LHCN-M2 (cell line): Measurements from ENCODE around the gene XXYLT1. TPM values are rescaled to one million over a fixed set of nuclear protein-coding genes. Genes with fewer than 3 reads are reported as not detected.
"Not testable (repeated sequence)": the region's sequence is repeated elsewhere in the genome, so short reads cannot be mapped to it uniquely, and the experiment has no call there.

ENCODE experiments used
- DNase-seq: peaks from one replicate; pipeline ENCODE4 v3.0.0-alpha.2; 2012; ENCODE audit warnings: low read depth
- total RNA-seq: library from RNA; depleted of rRNA; stranded (reverse); fragments of >200 nt; gene quantifications from 2 replicates; pipeline ENCODE4 v1.2.3, GENCODE V29; 2014

Gene XXYLT1
- total RNA-seq, 1 experiment from 2014 or later = 19.2 TPM

DNA sequence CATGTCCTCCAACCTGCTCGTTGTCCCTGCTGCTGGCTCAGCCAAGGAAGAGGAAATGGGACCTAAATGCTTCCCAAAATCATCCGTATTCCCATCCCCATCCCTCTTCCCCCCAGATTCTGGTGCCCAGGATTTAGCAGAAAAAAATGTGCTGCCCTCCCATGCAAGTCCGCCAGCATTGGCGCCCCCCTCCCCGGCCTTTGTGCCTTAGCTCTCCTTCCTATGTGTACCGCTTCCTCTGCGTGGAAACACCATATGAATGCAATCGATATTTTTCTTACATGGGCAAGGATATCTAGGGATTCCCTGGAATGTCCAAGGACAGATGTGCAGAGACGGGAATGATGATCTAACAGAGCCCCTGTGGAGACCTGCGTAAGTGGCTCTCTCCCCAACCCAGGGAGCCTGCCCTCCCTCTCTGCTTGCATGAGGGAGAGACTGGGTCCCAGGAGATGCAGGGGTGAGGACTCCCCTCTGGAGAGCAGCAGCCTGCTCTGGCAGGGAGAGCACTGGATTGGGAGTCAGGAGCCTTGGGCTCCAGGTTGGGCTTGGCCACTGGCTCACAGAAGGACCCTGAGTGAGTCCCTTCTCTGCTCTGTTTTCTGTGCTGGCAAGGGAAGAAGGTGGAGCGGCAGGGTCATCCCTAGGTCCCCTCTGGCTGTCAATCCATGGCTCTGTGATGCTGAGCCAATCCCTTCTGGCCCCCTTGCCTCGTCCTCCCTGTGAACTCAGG, 227.2 kb downstream of the XXYLT1 start:
- no peak for DNase-seq

GRCh38 chr3:195042743-195043606, 228.0 kb downstream of the XXYLT1 start:
- DNase-seq = no peak

DNA sequence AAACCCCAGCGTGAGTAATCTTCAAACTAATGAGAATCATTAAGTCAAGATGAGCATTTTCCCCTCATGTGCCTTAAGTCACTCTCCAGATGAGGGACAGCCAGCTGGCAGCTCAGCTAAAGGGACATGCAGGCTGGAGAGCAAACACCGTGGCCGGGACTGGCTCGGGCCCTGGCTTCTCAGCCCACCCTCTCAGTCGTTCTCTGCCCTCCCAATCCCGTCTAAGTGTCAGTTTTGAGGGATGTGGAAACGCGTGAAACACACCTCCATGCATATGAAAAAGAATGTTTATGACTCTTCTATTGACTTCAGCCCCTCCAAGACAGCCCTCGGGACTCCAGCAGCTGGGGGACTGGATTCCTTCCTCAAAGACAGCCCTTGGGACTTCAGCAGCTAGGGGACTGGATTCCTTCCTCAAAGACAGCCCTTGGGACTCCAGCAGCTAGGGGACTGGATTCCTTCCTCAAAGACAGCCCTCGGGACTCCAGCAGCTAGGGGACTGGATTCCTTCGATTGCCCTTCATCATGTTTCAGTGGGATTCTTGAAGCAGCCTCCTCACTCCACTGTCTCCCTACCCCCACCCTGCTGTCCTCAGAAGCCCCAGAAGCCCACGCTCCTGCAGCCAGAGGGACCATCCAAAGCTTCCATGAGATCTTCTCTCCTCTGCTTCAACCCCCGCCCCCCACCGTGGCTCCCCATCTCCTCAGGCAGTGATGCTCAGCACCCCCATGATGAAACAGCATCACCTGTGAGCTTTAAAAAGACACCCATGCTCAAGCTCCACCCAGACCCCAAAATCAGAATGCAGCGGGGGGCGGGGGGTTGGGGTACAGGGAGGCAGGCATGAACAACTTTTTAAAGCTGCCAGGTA, 228.9 kb downstream of the XXYLT1 start:
- no peak for DNase-seq

DNA sequence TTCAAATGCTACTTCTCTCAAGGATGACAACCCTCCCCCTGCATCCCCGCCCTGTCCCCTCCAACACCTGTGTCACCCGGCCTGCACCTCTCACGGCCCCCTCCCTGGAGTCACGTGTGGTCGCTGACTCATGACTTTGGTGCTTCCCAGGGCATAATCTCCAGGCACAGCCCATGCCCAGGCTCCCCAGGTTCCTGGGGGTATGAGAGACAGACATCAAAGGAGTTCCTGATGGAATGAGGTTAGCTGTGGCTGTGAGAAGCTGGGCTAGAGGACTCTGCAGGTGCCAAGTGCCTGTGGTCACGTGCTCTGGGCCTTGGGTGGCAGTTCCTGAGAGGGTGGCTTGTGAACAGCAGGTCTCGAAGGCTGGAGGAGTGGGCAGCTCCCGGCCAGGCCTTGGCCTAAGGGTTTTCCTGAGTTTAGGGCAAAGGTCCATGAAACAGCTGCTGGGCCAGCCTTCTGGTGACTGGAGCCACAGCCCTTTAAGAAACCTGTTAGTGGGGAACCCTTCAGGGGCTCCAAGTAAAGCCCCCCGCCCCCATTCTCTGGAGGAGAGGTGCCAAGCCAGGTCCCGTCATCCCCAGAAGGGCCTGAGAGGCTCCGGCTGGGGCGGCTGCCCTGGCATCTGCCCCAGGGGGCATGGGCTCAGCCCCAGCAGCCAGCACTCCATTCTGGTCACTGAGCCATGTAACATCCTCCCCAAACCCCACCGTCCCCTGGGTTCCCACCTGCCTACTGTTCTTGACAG, 230.0 kb downstream of the XXYLT1 start:
- DNase-seq = no peak

DNA sequence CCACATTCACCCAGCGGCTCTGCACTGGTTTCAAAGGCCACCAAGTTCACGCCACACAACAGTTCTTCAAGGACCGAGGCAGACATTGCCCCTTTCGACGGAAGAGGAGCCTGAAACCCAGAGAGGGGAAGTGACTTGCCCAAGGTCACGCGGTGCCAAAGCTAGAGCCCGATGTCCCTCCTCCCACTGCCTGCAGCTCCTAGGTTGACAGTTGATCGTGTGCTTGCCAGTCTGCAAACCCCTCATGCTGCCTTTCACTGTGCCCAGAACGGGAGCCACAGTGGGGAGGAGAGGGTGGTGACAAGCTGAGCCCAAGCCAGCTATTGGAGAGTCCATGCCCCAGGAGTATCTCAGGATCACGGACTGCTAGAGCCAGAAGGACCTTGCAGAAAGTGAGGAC, 230.9 kb downstream of the XXYLT1 start:
- DNase-seq = no peak

GRCh38 chr3:195039180-195039843, 231.6 kb downstream of the XXYLT1 start:
- no peak for DNase-seq

GRCh38 chr3:195038161-195038560, 232.8 kb downstream of the XXYLT1 start:
- DNase-seq = no peak

DNA sequence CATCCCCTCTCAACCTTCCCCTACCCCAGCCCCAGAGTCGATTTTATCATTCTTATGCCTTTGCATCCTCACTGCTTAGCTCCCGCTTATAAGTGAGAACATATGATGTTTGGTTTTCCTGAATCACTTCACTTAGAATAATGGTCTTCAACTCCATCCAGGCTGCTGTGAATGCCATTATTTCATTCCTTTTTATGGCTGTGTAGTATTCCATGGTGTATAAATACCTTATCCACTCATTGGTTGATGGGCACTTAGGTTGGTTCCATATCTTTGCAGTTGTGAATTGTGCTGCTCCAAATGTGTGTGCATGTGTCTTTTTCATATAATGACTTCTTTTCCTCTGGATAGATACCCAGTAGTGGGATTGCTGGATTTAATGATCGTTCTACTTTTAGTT, 233.4 kb downstream of the XXYLT1 start:
- DNase-seq = not testable (repeated sequence)

DNA sequence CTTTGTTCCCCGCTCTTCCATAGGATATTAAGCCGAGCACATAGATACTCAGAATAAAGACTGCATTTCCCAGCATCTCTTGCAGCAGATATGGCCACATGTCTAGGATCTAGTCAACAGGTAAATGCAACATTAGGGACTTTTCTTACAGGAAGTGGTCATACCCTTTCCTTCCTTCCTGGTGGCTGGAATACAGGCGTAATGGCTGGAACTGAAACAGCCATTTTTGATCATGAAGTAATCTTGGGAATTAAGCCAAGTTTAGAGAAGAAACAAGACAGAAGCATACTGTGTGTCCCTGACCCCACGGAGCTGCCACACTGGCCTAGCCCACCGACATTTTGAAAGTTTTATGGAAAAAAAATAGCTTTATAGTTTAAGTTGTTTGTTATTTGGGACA, 234.0 kb downstream of the XXYLT1 start:
- no peak for DNase-seq

DNA sequence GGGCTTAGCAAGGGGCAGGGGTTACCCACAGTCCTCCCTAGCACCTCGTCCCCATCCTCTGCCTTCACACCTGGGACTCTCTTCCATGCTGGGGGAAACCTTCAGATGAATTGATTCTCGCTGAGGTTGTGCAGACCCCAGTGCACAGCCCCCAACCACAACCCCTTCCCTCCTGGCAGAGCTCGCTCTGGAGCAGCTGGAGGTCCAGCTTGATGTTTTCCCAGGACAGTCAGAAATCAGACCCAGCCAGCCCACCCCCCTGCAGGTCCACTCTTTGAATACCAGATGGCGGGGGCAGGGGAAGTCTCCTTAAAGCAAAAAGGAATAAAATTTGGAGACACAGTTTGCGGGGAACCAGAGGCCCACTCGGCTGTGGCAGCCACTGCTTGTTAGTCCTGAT, 234.4 kb downstream of the XXYLT1 start:
- DNase-seq = no peak

DNA sequence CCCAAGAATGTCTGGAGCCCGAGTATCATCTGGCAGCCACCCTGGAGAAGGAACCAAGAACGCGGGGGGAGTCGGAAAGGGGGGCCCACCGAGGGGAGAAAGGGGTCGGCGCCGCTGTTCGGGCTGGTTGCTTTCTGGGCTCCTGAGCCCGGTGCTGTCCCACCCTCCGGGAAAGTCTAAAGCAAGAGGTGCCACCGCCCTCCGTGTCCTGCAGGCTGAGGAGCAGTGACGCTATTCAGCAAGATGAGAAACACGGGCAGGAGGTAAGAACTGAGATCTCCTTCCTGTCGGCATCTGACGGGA, 234.8 kb downstream of the XXYLT1 start:
- no peak for DNase-seq

DNA sequence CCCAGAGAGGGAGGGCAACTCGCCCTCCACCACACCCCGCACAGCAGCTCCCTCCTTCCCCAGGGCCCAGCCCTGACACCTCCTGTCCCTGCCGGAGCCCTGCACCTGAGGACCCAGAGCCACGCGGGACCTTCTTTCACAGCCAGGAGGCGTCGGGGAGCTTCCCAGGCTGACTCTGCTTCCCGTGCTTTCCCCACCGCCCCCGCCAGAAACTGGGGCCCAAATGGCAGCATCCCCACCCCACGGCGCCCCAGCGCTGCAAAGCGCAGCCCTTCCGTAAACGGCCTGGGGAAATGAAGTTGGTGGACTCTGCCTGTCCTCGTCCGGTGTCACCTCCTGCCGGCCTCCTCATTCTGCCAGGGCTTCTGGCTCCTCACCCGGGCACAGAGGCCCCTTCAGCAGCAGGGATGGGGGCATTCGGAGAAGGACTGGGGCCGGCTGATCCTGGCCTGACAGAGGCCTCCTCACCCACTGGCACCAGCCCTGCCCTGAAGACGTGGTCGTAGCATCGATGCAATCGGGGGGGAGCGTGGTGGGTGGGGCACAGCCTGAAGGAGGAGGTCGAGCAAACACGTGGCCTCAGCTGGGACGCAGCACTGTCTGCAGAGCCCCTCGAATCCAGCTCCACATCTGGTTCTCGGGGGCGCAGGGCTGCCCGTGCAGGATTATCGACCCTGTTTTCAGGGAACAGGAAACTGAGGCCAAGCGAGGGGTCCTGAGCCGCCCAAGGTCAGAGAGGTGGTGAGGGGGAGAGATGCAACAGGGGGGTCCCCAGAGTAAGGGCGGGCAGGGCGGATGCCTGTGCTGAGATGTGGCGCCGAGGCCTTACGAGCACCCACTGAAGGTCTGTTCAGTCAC, 235.4 kb downstream of the XXYLT1 start:
- no peak for DNase-seq

DNA sequence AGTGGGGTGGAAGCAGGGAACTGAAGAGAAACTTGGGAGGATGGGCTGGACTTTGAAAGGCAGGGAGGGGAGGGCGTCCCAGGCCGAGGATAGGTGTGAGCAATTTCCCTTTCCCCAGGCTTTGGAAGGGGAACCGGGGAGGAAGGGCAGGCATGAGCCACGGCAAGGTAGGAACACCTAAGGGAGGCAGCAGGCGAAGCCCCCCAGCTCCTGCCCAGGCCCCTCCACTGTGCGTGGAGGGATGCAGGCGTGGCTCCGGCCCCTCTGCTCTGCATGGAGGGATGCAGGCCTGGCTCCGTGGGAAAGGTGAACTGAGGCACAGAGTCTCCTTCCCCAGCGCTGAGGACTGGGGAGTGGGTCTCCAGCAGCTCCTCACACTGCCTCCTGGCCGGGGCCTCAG, 236.4 kb downstream of the XXYLT1 start:
- DNase-seq = no peak

DNA sequence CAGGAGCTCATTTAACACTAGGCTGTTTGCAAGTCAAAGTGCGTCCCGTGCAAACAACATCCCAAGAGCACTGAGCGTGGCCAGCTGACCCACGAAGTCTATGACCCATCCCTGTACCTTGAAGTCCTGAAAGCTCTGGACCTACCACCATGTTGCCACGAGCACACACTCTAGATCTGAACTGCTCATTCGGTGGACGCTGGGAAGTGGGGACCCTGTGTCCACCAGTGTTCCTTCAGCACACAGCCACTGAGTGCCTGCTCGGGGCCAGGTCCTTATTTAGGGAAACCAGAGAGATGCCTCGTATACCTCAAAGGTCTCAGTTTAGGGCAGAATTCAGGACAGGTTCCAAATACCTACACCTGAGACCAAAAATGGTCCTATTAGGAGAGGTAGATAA, 236.9 kb downstream of the XXYLT1 start:
- no peak for DNase-seq

- no peak for DNase-seq
Observed at GRCh38 chr3:195033531-195034091, 237.3 kb downstream of the XXYLT1 start.

- DNase-seq = no peak
Observed at GRCh38 chr3:195032955-195033354, 238.0 kb downstream of the XXYLT1 start.

GRCh38 chr3:195032106-195032759, 238.7 kb downstream of the XXYLT1 start:
- no peak for DNase-seq

- DNase-seq = no peak
Observed at GRCh38 chr3:195031574-195032003, 239.4 kb downstream of the XXYLT1 start.

DNA sequence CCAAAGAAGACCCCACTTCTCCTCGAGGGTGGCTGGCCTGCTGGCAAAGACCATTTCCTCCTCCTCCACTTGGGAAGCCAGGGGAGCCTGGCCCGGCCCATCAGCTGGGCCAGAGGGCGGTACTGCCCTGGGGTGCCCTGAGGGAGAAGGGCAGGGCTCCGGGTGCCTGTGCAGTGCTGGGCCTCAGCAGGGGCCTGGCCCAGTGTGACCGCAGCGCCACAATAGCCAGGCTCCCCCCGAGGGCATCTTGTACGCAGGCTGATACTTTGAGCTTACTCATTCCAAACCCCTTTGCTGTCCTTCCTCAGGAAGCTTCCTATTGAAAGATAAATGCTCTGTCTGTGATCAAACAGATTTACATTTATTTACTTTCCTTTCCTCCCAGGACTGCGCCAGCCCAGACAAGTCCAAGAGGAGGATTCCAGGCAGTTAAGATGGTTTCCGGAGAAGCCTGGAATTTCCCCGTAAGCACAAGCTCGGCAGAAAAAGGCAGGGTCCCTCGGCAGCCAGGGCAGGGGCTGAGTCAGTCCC, 240.1 kb downstream of the XXYLT1 start:
- DNase-seq = no peak
